OCI-LY1 (cell line): ENCODE measurements around the gene AKNAD1.

ENCODE experiments used
- CTCF ChIP-seq: fragments of 200-600 bp; sonication (generic), shearing (Covaris generic); IDR thresholded peaks from 2 replicates; pipeline ENCODE4 v1.5.1; 2017; ENCODE audit warnings: mild to moderate bottlenecking, antibody characterized with exemption, low read length, moderate library complexity, mixed read lengths
- EZH2 ChIP-seq: fragments of 200-600 bp; sonication (generic), shearing (Covaris generic); IDR thresholded peaks from 2 replicates; pipeline ENCODE4 v1.8.0; 2017; ENCODE audit warnings: borderline replicate concordance, mixed run types, mild to moderate bottlenecking, antibody characterized with exemption, low read length, moderate library complexity, mixed read lengths

GRCh38 chr1:108845991-108846390 lies 10.9 kb downstream of the AKNAD1 start:
- TF ChIP-seq CTCF (no peak), EZH2 (no peak)
